Subcutaneous adipose tissue (tissue), 4 donors: Measurements from ENCODE around the gene EPN1. TPM values are rescaled to one million over a fixed set of nuclear protein-coding genes. Genes with fewer than 3 reads are reported as not detected.
"Not testable (repeated sequence)": the region's sequence is repeated elsewhere in the genome, so short reads cannot be mapped to it uniquely, and the experiment has no call there.

Experiments used
- small RNA-seq: library from RNA; depleted of rRNA; stranded (forward); fragments of <200 nt; gene quantifications from one replicate; pipeline ENCODE3, GENCODE V24; 2016
- total RNA-seq, 4 donors: library from RNA; depleted of rRNA; stranded (reverse); fragments of >200 nt; gene quantifications; one replicate each; pipeline ENCODE4 v1.1.0, GENCODE V29; 2016
- TF ChIP-seq, protein P1 (sequence below): fragments of 450-650 bp; IDR thresholded peaks from one replicate; pipeline ENCODE4 v1.5.1; 2016; ENCODE audit warnings: low read depth, mild to moderate bottlenecking, control low read depth, antibody characterized with exemption, moderate library complexity

Gene EPN1
- total RNA-seq, 4 donors from 2014 or later = 27.6 to 118 (median 59.7) TPM

DNA sequence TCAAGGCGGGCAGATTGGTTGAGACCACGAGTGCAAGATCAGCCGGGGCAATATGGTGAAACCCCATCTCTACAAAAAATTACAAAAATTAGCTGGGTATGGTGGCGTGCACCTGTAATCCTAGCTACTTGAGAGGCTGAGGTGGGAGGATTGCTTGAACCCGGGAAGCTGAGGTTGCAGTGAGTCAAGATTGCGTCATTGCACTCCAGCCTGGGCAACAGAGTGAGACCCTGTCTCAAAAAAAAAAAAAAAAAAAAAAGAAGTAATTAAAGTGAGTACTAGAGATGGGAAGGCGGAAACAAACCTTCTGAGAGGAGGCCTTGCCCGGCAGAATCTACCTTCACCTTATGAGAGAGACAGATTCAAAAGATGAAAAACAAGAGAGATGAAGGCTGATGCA, 48.5 kb downstream of the EPN1 start:
- TF ChIP-seq, protein P1, sequence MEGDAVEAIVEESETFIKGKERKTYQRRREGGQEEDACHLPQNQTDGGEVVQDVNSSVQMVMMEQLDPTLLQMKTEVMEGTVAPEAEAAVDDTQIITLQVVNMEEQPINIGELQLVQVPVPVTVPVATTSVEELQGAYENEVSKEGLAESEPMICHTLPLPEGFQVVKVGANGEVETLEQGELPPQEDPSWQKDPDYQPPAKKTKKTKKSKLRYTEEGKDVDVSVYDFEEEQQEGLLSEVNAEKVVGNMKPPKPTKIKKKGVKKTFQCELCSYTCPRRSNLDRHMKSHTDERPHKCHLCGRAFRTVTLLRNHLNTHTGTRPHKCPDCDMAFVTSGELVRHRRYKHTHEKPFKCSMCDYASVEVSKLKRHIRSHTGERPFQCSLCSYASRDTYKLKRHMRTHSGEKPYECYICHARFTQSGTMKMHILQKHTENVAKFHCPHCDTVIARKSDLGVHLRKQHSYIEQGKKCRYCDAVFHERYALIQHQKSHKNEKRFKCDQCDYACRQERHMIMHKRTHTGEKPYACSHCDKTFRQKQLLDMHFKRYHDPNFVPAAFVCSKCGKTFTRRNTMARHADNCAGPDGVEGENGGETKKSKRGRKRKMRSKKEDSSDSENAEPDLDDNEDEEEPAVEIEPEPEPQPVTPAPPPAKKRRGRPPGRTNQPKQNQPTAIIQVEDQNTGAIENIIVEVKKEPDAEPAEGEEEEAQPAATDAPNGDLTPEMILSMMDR = no peak

DNA sequence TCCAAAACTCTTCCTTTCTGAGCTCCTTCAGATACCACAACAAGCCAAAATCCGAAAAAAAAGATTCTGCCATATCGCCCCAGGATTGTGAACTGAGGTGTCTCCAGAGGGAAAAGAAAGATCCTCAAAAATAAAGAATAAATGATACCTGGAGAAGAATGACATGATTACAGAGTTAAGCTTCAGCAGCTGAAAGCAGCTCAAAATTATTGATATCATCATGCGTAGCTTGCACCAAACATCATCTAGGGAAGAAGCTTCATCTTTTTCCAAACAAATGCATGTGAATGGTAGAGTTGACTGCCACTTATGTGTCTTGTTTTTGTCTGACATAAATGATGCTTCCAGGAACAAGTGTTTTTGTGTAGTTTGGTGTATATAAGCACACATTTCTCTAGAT, 63.3 kb downstream of the EPN1 start, which contains the start of gene NLRP9:
Gene NLRP9 (minus strand): TSS at position 101 of the 400 bp plus-strand sequence. CDS start 28 bp downstream, at position 73.
- TF ChIP-seq, protein P1 = no peak

DNA sequence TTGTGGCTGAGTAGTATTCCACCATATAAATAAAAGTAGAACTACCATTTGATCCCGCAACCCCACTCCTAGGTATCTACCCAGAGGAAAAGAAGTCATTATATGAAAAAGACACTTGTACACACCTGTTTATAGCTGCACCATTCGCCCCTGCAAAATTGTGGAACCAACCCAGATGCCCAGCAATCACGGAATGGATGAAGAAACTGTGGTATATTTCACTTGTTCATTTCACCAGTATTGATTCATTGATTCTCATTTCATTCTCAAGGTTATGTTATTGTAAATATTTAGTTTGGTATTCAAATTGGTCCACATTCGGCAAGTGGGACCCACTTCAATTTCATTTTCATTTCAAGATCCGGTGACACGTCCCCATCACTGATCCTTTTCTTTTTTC, 75.7 kb downstream of the EPN1 start:
- TF ChIP-seq, protein P1 = no peak

DNA sequence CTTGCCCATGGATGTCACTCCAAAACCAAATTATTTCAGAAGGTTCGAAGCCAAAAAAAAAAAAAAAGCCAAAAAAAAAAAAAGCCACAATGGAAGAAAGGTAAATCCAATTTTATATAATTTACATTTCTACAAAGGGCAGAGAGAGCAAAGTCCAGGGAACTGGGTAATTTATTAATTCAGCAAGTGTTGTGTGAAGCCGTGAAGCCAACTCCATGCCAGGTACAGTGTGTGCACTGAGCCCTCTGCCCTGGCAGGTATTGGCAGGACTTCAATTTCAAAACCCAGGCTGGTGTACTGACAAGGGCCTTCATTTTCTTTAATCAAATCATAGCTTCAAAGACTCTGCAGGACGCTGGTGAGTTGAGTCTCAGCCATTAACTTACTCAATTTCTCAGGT, 78.4 kb downstream of the EPN1 start:
- TF ChIP-seq, protein P1 = no peak

DNA sequence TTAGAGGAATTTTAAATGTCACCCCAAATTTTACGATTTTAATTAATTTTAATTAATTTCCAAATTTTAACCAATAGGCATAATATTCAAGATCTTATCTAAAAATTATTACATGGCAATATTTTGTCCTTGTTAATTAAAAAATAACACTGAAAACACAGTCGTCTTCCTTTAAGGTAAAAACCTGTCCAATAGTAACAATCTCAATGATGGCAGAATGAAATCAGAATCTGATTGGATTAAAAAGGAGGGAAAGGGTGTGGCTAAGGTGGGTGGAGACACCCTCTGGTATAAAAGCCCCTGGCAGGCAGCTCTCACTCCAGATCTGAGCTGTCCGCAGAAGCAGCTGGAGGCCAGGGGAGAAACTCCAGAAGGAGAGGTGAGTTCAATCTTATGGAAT, 83.8 kb downstream of the EPN1 start, which contains the start of gene RFPL4A:
Gene RFPL4A (plus strand): TSS at position 301 of the 400 bp plus-strand sequence. CDS start 2,704 bp downstream, outside the sequence.
- TF ChIP-seq, protein P1 = not testable (repeated sequence)

Small RNAs within 50 kb of the gene (small RNA-seq; reads per million reads assigned to genes)
- not detected for gene AC010525.2

Other genes starting within 250 kb of the EPN1 start
- under 1 TPM in 1 of 4 donors, not detected in 3; 0.16 TPM for gene SHISA7, start 231.9 kb upstream of the EPN1 start, total RNA-seq
- gene ISOC2, start 213.6 kb upstream of the EPN1 start, total RNA-seq = 10 to 100 TPM; 38.2 to 62.4 (median 45.7) TPM
- not detected for gene C19orf85, start 210.5 kb upstream of the EPN1 start, total RNA-seq
- gene ZNF628, start 198.6 kb upstream of the EPN1 start, total RNA-seq = 1 to 10 TPM in 3 of 4 donors, under 1 TPM in 1; 0.88 to 2.6 (median 2.3) TPM
- 1 to 10 TPM; 1.0 to 2.3 (median 1.6) TPM for gene NAT14, start 190.0 kb upstream of the EPN1 start, total RNA-seq
- 10 to 100 TPM in 2 of 4 donors, 1 to 10 TPM in 2; 2.1 to 16.7 (median 9.1) TPM for gene SSC5D, start 186.8 kb upstream of the EPN1 start, total RNA-seq
- not detected for gene SBK2, start 138.1 kb upstream of the EPN1 start, total RNA-seq
- gene SBK3, start 129.7 kb upstream of the EPN1 start, total RNA-seq = not detected
- gene ZNF579, start 94.4 kb upstream of the EPN1 start, total RNA-seq = 1 to 10 TPM in 1 of 4 donors, under 1 TPM in 2, not detected in 1; 0.51 to 5.3 (median 0.66) TPM
- gene FIZ1, start 75.7 kb upstream of the EPN1 start, total RNA-seq = 10 to 100 TPM in 1 of 4 donors, 1 to 10 TPM in 3; 1.8 to 12.1 (median 2.7) TPM
- 10 to 100 TPM in 3 of 4 donors, 1 to 10 TPM in 1; 3.8 to 33.5 (median 26.4) TPM for gene ZNF524, start 74.9 kb upstream of the EPN1 start, total RNA-seq
- gene ZNF865, start 69.6 kb upstream of the EPN1 start, total RNA-seq = 1 to 10 TPM; 1.8 to 8.9 (median 3.6) TPM
- 1 to 10 TPM; 1.3 to 6.0 (median 2.3) TPM for gene ZNF784, start 50.7 kb upstream of the EPN1 start, total RNA-seq
- 10 to 100 TPM in 3 of 4 donors, 1 to 10 TPM in 1; 5.9 to 35.4 (median 12.3) TPM for gene ZNF580, start 34.2 kb upstream of the EPN1 start, total RNA-seq
- 10 to 100 TPM in 3 of 4 donors, 1 to 10 TPM in 1; 6.4 to 25.5 (median 19.0) TPM for gene ZNF581, start 31.6 kb upstream of the EPN1 start, total RNA-seq
- gene CCDC106, start 27.0 kb upstream of the EPN1 start, total RNA-seq = 10 to 100 TPM in 1 of 4 donors, 1 to 10 TPM in 3; 1.8 to 24.1 (median 8.4) TPM
- 10 to 100 TPM; 51.8 to 96.8 (median 72.5) TPM for gene U2AF2, start 20.2 kb upstream of the EPN1 start, total RNA-seq
- not detected for gene NLRP9, start 63.2 kb downstream of the EPN1 start, total RNA-seq
- gene RFPL4A, start 83.9 kb downstream of the EPN1 start, total RNA-seq = not detected
- gene RFPL4AL1, start 93.9 kb downstream of the EPN1 start, total RNA-seq = not detected
- gene NLRP11, start 156.8 kb downstream of the EPN1 start, total RNA-seq = not detected
- gene NLRP4, start 161.3 kb downstream of the EPN1 start, total RNA-seq = not detected